Fibroblast of gingiva (primary cell): ENCODE measurements around the gene SQOR.
A peak's percentile ranks its signal among the peaks of the same experiment; 100 is the strongest.
"Not testable (repeated sequence)": the region's sequence is repeated elsewhere in the genome, so short reads cannot be mapped to it uniquely, and the experiment has no call there.

Experiments used
- DNase-seq: peaks from one replicate; pipeline ENCODE4 v3.0.0-alpha.2; 2011; ENCODE audit warnings: low read depth

The SQOR gene

GRCh38 chr15:45631776-45632175 lies 3.1 kb upstream of the SQOR start:
- no peak for DNase-seq

DNA sequence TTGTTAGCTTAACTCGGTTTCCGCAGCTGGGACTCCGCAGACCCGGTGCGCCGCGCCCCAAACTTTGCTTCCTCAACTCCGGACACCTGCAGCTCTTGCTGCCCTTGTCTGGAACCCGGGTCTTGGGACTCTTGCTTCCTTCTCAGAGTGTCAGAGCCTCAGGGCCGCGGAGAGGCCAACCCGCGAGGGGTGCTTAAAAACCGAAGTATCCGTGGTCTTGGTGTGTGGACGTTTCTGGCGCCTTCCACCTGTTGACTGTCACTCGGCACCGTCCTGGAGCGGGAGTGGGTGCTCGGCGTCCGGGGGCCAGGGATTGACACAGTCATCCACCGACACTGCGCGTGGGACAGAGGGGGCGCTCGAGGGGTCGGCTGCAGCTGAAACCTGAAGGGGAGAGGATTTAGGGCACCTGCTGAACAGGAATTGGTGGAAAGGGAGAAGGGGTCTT lies 386 bp downstream of the SQOR start:
- no peak for DNase-seq

DNA sequence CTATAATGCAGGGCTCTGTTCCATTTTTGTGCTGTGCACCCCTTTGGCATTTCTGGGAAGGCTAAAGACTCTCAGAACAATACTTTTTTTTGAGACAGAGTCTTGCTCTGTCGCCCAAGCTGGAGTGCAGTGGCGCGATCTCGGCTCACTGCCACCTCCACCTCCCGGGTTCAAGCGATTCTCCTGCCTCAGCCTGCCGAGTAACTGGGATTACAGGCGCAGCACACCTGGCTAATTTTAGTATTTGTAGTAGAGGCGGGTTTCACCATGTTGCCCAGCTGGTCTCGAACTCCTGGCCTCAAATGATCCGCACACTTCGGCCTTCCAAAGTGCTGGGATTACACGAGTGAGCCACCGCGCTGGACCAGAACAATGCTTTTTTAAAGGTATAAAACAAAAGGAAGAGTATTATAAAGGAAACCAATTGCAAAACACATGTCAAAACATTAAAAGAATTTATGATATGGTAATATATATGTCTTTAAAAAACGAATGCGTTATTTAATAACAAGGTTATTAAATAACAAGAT lies 999 bp downstream of the SQOR start:
- no peak for DNase-seq

GRCh38 chr15:45637141-45637540 lies 2.3 kb downstream of the SQOR start:
- no peak for DNase-seq

GRCh38 chr15:45637552-45638033 lies 2.8 kb downstream of the SQOR start:
- DNase-seq = peak; percentile 98

GRCh38 chr15:45640616-45641015 lies 5.8 kb downstream of the SQOR start:
- DNase-seq = peak; percentile 84

- DNase-seq = peak; percentile 98
These were observed 6.5 kb downstream of the SQOR start for GRCh38 chr15:45641374-45641781.

DNA sequence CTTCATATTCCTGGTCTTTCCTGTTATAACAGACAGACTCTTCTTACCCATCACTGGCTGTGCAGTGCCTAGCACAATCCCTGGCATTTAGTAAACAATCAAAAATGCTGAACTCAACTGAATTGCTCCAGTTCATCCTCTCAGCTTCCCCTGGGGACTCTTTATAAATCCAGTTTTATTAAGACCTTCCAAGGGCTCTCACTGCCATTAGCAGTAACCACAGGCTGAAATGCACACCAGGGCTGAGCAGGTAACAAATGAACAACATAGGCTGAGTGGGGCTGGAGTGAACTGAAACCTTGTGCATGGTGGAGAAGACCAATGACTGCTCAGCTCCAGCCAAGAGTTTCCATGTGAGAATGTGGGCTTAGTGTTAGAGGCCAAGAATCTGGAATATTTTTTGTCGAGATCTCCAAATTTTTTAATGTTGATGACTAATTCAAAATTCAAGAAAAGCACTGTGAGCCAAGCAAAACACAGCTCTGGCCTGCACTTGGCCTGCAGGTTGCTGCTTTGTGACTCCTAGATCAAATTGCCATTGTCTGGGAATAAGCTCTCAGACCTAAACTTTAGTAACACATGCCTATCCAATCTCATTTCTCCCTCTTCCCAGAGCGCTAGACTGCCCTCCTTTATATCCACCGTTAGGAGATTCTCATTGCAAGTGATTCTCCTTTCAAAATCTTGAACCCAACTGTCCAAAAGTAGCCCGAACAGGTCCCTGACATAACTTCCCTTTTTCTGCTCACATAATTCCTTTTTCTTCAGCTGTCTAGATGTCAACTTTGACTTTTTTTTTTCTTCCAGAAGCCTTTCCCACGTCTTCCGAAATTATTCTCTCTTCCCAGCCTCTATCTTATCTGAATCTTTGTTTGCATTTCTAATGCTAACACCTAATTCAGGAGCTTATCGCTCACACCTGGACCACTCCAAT lies 7.4 kb downstream of the SQOR start:
- peak; percentile 93 for DNase-seq

DNA sequence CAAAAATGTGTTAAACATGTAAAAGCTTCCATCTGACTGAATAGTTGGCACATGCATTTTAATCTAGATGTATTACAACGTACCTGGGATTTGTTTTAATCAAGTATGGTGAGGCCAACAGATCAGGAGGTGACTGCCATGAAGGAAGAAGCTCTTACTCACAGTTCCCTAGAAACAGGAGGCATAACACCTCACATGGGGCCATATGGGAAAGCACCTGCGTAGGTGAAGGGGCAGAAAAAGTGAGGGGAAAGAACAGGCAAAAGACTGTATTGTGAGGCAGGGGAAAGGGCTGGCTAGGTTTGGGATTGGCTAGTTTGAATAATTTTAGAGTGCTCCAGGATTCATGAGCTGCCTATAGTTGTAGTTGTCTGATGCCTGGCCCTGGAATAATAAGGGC lies 9.6 kb downstream of the SQOR start:
- no peak for DNase-seq

DNA sequence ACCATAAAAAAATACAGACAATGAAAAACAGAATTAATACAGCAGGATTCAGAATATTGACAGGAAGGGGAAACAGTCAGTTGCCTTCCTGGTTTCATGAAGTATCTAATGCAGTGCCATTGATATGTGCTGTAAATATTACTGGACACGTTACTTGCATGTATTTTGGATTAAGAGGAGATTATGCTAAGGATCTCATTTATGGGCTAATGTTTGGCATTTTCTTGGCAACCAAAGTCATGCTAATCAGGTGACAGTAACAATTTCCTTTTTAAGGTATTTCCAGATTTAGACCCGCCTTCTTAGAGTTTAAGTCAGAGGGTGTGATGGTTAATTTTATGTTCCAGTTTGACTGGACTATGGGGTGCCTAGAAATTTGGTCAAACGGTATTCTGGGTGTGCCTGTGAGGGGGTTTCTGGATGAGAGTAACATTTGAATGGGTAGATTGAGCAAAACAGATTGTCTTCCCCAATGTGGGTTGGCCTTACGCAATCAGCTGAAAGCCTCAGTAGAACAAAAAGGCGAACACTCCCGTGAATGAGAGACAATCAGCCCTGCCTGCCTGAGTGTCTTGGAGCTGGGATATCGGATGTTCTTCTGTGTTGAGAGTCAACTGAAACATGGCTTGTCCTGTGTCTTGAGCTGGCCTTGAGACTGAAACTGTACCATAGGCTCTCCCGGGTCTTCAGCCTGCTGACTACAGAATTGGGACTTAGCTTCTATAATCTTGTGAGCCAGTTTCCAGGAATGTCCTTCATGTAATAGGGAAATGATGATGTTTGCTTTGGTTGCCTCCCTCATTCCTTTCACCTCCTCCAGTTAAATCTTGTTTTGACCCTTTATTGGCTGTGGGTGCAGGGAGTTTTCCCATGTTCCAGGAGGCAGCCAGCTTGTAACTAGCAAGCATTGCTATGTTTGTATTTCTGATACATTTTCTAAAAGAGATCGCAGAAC lies 10.5 kb downstream of the SQOR start:
- DNase-seq = peak; percentile 57

- DNase-seq = no peak
These were observed 11.4 kb downstream of the SQOR start for GRCh38 chr15:45646220-45646619.

GRCh38 chr15:45647828-45648227 lies 13.0 kb downstream of the SQOR start:
- DNase-seq = no peak

DNA sequence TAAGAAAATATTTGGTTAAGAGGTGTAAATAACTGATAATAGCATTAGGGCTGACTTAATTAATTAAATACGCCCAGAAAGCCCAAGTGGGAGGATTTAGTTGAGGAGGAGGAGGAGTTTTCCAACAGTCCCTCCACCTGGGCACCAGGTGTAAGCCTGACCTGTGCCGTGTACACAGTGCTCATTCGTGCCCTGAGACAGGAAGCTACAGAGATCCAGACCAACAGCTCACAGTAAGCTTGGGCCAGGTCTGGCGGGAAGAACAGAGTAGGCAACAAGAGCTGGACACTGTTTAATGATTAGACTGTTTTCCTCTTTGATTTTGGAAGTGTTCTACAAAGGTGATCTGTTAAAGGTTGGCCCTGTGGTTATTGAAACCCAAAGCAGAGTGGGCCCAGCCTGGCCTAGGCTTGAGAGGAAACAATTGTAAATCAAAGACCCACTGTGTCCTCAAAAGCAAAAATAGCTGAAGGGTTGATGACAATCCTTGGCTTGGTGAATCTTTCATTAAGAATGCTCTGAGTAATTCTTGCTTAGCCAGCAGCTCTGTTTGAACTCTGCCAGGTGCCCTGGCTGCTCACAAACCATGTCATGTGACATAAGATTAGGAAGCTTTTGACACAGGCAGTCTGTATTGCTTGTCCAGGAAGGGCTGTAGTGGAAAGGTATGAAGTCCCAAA lies 13.8 kb downstream of the SQOR start:
- no peak for DNase-seq

DNA sequence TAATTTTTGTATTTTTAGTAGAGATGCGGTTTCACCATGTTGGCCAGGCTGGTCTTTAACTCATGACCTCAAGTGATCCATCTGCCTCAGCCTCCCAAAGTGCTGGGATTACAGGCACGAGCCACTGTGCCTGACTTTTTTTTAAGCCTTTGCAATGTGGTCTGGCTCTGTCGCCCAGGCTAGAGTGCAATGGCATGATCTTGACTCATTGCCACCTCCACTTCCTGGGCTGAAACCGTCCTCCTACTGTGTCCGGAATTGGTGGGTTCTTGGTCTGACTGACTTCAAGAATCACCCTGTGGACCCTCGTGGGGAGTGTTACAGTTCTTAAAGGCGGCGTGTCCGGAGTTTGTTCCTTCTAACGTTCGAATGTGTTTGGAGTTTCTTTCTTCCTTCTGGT lies 15.2 kb downstream of the SQOR start:
- not testable (repeated sequence) for DNase-seq

DNA sequence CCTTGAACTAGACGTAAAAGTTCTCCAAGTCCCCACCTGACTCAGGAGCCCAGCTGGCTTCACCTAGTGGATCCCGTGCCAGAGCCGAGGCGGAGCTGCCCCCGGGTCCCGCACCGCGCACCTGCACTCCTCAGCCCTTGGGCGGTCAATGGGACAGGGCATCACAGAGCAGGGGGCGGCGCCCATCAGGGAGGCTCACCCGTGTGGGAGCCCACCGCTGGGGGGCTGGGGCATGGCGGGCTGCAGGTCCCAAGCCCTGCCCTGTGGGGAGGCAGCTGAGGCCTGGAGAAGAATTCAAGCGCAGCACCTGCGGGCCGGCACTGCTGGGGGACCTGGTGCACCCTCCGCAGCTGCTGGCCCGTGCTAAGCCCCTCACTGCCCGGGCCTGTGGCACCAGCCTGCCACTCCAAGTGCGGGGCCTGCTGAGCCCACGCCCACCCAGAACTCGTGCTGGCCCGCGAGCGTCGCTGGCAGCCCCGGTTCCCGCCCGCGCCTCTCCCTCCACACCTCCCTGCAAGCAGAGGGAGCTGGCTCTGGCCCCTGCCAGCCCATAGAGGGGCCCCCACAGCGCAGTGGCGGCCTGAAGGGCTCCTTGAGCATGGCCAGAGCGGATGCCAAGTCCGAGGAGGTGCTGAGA lies 16.2 kb downstream of the SQOR start:
- no peak for DNase-seq

- peak; percentile 47 for DNase-seq
These were observed 19.0 kb downstream of the SQOR start for GRCh38 chr15:45653702-45654424.

DNA sequence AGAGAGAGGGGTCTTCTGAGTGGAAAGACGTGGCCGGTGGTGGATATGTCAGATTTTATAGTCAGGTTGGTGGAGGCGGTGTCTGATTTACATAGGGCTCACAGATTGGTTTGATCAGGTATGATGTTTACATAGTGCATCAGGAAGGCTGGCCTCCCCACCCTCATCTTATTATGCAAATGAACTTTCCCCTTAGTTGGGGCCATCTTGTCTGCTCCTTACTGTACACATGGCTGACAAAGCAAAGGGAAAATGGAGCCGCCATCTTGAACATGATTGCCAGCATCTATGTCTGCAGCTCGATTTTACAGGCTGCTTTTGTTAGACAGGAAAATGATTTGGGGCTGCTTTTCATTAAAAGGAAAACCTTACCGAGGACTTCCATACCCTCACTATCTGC lies 19.9 kb downstream of the SQOR start:
- no peak for DNase-seq

DNA sequence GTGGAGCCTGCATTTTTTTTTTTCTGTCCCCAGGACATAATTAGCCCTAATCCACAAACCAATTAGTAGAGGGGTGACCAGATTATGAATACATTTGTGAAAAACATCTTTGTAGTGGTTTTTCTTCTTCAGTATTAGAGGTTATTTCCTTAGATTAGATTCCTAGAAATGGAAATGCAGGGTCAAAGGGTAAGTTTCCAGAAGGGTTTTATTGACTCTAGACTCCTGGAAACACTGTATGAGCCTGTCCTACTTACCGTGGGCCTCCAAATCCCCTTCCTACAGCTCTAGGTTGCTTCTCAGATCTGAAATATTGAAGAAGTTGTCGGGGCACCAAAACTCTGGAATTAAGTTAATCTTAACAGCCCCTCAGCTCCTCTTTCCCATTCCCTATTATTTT lies 22.4 kb downstream of the SQOR start:
- no peak for DNase-seq

DNA sequence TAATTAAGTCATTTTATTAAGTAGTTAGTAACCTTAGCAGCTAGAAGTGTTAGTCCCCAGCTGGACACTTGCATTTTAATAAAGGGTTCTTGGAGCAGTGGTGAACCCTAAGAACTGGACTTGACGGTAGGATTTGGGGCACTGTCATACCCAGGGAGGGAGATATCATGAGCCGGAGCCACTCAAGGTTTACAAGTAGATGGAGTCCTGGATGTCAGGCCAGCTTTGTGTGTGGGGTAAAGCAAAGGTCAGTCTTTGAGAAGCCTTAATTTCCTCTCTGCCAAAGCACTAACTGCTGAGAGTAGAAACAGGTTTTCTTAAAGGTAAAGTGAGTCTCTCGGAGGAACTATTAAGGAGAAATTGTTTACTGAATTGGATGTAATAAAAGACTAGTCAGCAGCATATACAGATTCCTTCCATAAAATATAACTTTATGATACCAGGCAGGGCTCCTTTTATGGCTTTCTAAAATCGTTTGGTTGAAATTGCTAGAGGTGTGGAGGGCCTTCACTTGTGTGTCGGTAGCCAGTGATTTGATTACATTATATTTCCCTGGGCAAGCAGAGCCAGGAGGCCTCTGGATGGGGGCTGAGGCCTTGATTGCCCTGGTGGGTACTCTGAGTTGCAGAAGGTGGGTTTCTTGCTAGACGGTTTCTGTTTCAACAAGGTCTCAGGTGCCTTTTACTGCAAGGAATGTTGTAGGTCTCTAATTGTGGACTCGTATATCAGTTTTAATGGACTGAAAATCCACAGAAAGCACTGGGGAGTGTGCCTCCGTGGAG lies 23.1 kb downstream of the SQOR start:
- no peak for DNase-seq
